Measurements from ENCODE around the gene CD300LF.
A peak's percentile ranks its signal among the peaks of the same experiment; 100 is the strongest.

DNA sequence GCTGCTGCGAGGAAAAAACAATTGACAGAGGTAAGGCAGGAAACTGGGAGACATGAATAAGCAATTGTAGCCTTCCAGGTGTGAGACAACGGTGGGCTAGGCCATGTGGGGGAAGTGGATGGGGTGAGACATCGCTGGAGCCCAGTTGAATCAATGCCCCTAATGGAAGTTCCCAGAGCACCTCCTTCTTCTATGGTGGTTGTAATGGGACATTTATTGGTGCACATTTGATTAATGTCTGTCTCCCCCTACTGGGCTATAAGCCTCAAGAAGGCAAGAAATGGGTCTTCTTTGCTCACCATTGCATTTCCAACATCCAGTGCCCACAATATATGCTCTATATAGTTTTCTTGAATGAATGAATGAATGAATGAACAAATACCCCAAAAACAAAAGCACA, 66.5 kb downstream of the CD300LF start:
- TF ChIP-seq, protein P1, sequence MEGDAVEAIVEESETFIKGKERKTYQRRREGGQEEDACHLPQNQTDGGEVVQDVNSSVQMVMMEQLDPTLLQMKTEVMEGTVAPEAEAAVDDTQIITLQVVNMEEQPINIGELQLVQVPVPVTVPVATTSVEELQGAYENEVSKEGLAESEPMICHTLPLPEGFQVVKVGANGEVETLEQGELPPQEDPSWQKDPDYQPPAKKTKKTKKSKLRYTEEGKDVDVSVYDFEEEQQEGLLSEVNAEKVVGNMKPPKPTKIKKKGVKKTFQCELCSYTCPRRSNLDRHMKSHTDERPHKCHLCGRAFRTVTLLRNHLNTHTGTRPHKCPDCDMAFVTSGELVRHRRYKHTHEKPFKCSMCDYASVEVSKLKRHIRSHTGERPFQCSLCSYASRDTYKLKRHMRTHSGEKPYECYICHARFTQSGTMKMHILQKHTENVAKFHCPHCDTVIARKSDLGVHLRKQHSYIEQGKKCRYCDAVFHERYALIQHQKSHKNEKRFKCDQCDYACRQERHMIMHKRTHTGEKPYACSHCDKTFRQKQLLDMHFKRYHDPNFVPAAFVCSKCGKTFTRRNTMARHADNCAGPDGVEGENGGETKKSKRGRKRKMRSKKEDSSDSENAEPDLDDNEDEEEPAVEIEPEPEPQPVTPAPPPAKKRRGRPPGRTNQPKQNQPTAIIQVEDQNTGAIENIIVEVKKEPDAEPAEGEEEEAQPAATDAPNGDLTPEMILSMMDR (IDR thresholded peaks at IDR 0.05; ENCODE audit: borderline replicate concordance, extremely low read depth, low read length, poor library complexity, severe bottlenecking): peak; percentile 56
- no peak for TF ChIP-seq EZH2 (IDR thresholded peaks at IDR 0.05; ENCODE audit: borderline replicate concordance, low read depth, low read length, severe bottlenecking)
